Stomach (tissue), 9 donors: Measurements from ENCODE around the gene COL4A2. TPM values are rescaled to one million over a fixed set of nuclear protein-coding genes. Genes with fewer than 3 reads are reported as not detected.
A peak's percentile ranks its signal among the peaks of the same experiment; 100 is the strongest.

Experiments used
- DNase-seq, 2 donors: peaks; one replicate each; pipeline versions ENCODE4 v3.0.0 to v3.0.0-alpha.2; 2013 to 2019
- H3K27ac ChIP-seq, 5 donors: fragments of 200-600 bp in 4 of 5; sonication (generic) in 4 of 5; one replicate each; pipeline ENCODE4 v1.5.1; 2013 to 2019; ENCODE audit warnings: mild to moderate bottlenecking in 1 of 5, moderate library complexity in 1 of 5
- H3K27me3 ChIP-seq, 3 donors: fragments of 200-600 bp; sonication (generic); one replicate each; pipeline ENCODE4 v1.5.1; 2017 to 2019; ENCODE audit warnings: mixed run types in 1 of 3
- H3K36me3 ChIP-seq, 4 donors: fragments of 200-600 bp; sonication (generic); 1 replicate in 3 of 4; 2 replicates in 1 of 4; pipeline ENCODE4 v1.5.1; 2016 to 2019
- H3K4me1 ChIP-seq, 4 donors: fragments of 200-600 bp; sonication (generic); one replicate each; pipeline ENCODE4 v1.5.1; 2016 to 2019
- H3K4me3 ChIP-seq, 4 donors: fragments of 200-600 bp; sonication (generic) in 3 of 4; one replicate each; pipeline ENCODE4 v1.5.1; 2016 to 2019; ENCODE audit warnings: mild to moderate bottlenecking in 1 of 4
- H3K9me3 ChIP-seq, 4 donors: fragments of 200-600 bp; sonication (generic); one replicate each; pipeline ENCODE4 v1.5.1; 2016 to 2019
- EP300 ChIP-seq: sonication (generic); formaldehyde crosslinking; IDR thresholded peaks from one replicate; pipeline ENCODE4 v1.6.1; 2017; ENCODE audit warnings: antibody characterized with exemption
- POLR2A ChIP-seq, 4 donors: fragments of 450-650 bp; IDR thresholded peaks; one replicate each; pipeline ENCODE4 v1.6.1; 2016; ENCODE audit warnings: antibody characterized with exemption in 4 of 4, control low read depth in 2 of 4, mild to moderate bottlenecking in 1 of 4, moderate library complexity in 1 of 4
- POLR2AphosphoS5 ChIP-seq, 3 donors: sonication (generic); formaldehyde crosslinking; IDR thresholded peaks; one replicate each; pipeline ENCODE4 v1.6.1; 2016; ENCODE audit warnings: antibody characterized with exemption in 3 of 3
- WGBS, 5 donors: extraction: QIAGEN DNeasy Blood & Tissue Kit in 3 of 5; methylation state at CpG; one replicate each; pipeline versions ENCODE4 v1.1.5 to v1.1.7; 2013 to 2018; 5-methylcytosine and 5-hydroxymethylcytosine counted together
- intact Hi-C: fragments of 100-400 bp; cut with DNase I; formaldehyde crosslinking; loops from one replicate; pipeline ENCODE4 v1.15.1; 2023; ENCODE audit warnings: low total_unique reads
- polyA plus RNA-seq, 3 donors: library from polyadenylated mRNA; stranded (reverse); fragments of 200-250 nt; gene quantifications; one replicate each; pipeline ENCODE4 v1.2.3, GENCODE V29; 2013
- total RNA-seq, 5 donors: library from RNA; depleted of rRNA; stranded (reverse); fragments of >200 nt; gene quantifications; one replicate each; pipeline versions ENCODE4 v1.1.0 to v1.2.3, GENCODE V29; 2014 to 2016
- TF ChIP-seq, protein P1 (sequence below), 7 experiments: fragments of 450-650 bp in 4 of 7; fragments of 200-600 bp in 3 of 7; sonication (generic) in 3 of 7; IDR thresholded peaks; one replicate each; pipeline ENCODE4 v1.5.1; 2016 to 2019; ENCODE audit warnings: antibody characterized with exemption in 7 of 7, control low read depth in 2 of 7, mild to moderate bottlenecking in 1 of 7
- donor health status: healthy with polysubstance abuse.
- donor health status: Bipolar disorder and iron deficiency.
- donor health status: healthy.

Gene COL4A2
- total and polyA plus RNA-seq, 8 donors: 24.0 to 531 (median 214) TPM

DNA sequence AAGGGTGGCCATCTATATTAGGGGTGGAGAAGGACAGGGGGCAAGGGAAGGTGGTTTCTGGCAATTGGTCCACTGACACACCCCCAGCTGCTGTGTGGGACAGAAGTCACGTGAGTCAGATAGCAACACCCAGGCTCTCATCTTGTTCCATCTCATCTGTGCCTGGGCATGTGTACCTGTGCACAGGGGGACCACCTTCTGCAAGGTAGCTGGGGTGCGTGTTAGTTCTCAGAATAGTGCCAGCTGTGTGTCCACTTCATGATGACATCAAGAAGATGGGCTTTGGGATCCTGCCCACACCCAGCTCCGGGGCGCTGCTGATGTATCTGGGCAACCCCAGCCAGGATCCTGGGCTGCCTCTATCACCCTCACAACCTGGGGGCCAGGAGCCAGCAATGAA, 38.6 kb downstream of the COL4A2 start:
- no peak for DNase-seq
- WGBS, 5 donors: 83 to 88% (median 86%) methylated on average over 3 to 4 of the region's 4 CpGs
- intact Hi-C loops: no loop called here
- Histone ChIP-seq H3K4me1 (peaks cover 7 to 54% (median 31%) of the 10 kb centered on the region in 4 donors), H3K27ac (peak overlapping the region in 4 of 5 donors; percentile 23 to 92 (median 68)), H3K27me3 (no peaks in the 10 kb centered on the region), H3K4me3 (no peak overlapping the region), H3K36me3 (no peaks in the 10 kb centered on the region), H3K9me3 (no peaks in the 10 kb centered on the region)
- TF ChIP-seq POLR2A (IDR thresholded peaks at IDR 0.05) (no peak), POLR2AphosphoS5 (IDR thresholded peaks at IDR 0.05) (no peak)
- TF ChIP-seq, protein P1, sequence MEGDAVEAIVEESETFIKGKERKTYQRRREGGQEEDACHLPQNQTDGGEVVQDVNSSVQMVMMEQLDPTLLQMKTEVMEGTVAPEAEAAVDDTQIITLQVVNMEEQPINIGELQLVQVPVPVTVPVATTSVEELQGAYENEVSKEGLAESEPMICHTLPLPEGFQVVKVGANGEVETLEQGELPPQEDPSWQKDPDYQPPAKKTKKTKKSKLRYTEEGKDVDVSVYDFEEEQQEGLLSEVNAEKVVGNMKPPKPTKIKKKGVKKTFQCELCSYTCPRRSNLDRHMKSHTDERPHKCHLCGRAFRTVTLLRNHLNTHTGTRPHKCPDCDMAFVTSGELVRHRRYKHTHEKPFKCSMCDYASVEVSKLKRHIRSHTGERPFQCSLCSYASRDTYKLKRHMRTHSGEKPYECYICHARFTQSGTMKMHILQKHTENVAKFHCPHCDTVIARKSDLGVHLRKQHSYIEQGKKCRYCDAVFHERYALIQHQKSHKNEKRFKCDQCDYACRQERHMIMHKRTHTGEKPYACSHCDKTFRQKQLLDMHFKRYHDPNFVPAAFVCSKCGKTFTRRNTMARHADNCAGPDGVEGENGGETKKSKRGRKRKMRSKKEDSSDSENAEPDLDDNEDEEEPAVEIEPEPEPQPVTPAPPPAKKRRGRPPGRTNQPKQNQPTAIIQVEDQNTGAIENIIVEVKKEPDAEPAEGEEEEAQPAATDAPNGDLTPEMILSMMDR (IDR thresholded peaks at IDR 0.05): no peak

DNA sequence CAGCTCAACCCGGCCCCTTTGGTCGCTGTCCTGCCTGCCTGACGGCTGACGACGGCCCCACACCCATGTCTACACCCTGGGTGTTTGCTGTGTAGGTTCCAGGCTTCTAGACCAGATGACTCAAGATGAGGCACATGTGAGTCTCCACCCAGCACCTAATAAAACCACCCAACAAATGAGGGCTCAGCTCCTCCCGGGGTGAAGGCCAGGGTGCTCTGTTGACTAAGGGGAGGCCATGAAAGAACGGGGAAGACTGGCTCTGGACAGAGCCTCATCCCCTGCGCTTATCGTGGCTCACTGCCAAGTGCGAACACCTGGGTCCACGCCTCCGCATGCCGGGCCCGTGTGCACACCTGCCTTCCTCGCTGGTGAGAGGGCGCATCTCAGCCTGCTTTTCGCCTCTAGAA, 39.6 kb downstream of the COL4A2 start:
- H3K27ac ChIP-seq: peak overlapping the region in 4 of 5 donors; percentile 51 to 92 (median 75)
- TF ChIP-seq POLR2AphosphoS5 (IDR thresholded peaks at IDR 0.05) (no peak), EP300 (no peak), POLR2A (IDR thresholded peaks at IDR 0.05) (no peak)
- TF ChIP-seq, protein P1 (IDR thresholded peaks at IDR 0.05): no peak
- H3K9me3 ChIP-seq: no peaks in the 10 kb centered on the region
- no peak overlapping the region for H3K4me3 ChIP-seq
- no peaks in the 10 kb centered on the region for H3K36me3 ChIP-seq
- no peaks in the 10 kb centered on the region for H3K27me3 ChIP-seq
- DNase-seq: no peak
- intact Hi-C loops: no loop called here
- 80 to 88% (median 85%) methylated on average over 16 to 17 of the region's 17 CpGs for WGBS, 5 donors
- peaks cover 3 to 49% (median 26%) of the 10 kb centered on the region in 4 donors for H3K4me1 ChIP-seq

DNA sequence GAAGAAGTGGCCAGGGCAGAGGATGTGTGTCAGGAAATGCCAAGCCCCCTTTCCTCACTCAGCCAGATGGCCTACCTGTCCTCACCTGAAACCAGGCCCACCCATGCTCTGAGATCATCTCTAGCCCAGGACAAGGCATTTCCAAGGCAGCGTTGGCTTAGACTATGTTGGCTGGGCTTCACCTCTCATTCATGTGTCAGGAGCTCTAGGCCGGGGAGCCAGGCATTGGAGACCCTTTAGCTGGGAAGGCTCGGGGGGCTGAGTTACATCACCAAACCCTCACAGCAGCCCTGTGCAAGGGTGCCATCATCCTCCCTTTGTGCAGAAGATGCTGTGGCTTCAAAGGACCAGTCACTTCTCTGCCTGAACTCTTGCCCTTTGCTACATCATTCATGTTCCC, 40.0 kb downstream of the COL4A2 start:
- no peaks in the 10 kb centered on the region for H3K36me3 ChIP-seq
- 75 to 92% (median 84%) methylated on average over 3 of the region's 3 CpGs for WGBS, 5 donors
- no peak overlapping the region for H3K4me3 ChIP-seq
- H3K27ac ChIP-seq: peak overlapping the region in 4 of 5 donors; percentile 51 to 92 (median 75)
- TF ChIP-seq POLR2A (IDR thresholded peaks at IDR 0.05) (no peak), EP300 (no peak), POLR2AphosphoS5 (IDR thresholded peaks at IDR 0.05) (no peak)
- TF ChIP-seq, protein P1 (IDR thresholded peaks at IDR 0.05): no peak
- no peaks in the 10 kb centered on the region for H3K9me3 ChIP-seq
- DNase-seq: no peak
- H3K27me3 ChIP-seq: no peaks in the 10 kb centered on the region
- peaks cover 2 to 47% (median 24%) of the 10 kb centered on the region in 4 donors for H3K4me1 ChIP-seq
- intact Hi-C loops: no loop called here

DNA sequence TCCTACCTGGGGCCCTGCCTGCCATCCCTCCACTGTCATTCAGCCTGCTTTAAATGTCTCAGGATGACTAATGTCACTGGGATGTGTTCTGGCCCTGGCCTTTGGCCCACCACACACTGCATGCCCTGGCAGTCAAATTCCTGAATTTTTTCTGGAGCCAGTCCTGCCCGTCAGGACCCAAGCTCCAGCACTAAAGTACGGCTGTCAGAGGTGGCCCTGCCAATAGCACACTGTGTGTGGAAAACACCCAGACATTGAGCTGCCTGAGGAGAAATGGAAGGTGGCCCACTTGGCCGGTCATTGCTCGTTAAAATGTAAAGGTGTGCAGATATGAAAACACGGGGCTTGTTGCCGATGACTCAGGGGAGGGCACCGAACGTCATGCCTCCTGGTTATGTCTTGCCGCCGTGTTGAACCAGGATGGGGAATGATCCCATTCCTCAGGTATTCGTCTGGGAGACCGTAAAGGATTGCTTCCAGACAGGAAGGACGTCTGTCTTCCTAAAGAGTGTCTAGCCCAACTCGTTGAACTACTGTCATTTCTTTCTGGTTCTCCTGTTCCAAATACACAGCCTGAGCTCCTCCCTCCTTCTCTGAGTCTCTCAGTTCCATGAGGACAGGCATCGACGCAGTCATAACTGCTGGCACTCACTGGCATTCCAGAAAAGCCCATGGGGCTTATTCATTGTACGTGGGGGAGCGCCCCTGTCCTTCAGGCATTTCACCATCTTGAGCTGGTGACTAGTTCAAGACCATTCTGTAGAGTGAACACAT, 40.6 kb downstream of the COL4A2 start:
- no peak overlapping the region for H3K4me3 ChIP-seq

More for the DNA sequence above, 40.6 kb downstream of the COL4A2 start:
- no peak for TF ChIP-seq POLR2A (IDR thresholded peaks at IDR 0.05)
- TF ChIP-seq EP300: peak; percentile 54
- peak; percentile 40 to 74 (median 71) for TF ChIP-seq POLR2AphosphoS5 (IDR thresholded peaks at IDR 0.05)
- TF ChIP-seq, protein P1 (IDR thresholded peaks at IDR 0.05): no peak
- Histone ChIP-seq H3K9me3 (no peaks in the 10 kb centered on the region), H3K4me1 (peaks cover 0 to 47% (median 24%) of the 10 kb centered on the region in 4 donors), H3K27me3 (no peaks in the 10 kb centered on the region), H3K27ac (peak overlapping the region in 4 of 5 donors; percentile 51 to 92 (median 75)), H3K36me3 (no peaks in the 10 kb centered on the region)
- intact Hi-C loops: no loop called here
- DNase-seq: no peak
- WGBS, 5 donors: 69 to 79% (median 69%) methylated on average over 18 of the region's 18 CpGs
